Nephron (organoid): ENCODE results near the gene ESR1.

ENCODE experiments used
- H3K27ac Mint-ChIP-seq, 3 experiments: 2 replicates each; pipeline ENCODE4 v1.8.0; 2020; ENCODE audit warnings: mixed read lengths in 3 of 3, mild to moderate bottlenecking in 2 of 3, moderate library complexity in 1 of 3
- H3K27me3 Mint-ChIP-seq: 2 replicates; pipeline ENCODE4 v1.8.0; 2021; ENCODE audit warnings: low read depth, mild to moderate bottlenecking, moderate library complexity, mixed read lengths
- H3K36me3 Mint-ChIP-seq: 2 replicates; pipeline ENCODE4 v1.8.0; 2020; ENCODE audit warnings: low read depth, mixed read lengths
- H3K4me1 Mint-ChIP-seq: 2 replicates; pipeline ENCODE4 v1.8.0; 2020; ENCODE audit warnings: mixed read lengths
- H3K4me3 Mint-ChIP-seq, 3 experiments: 2 replicates each; pipeline ENCODE4 v1.8.0; 2020; ENCODE audit warnings: mild to moderate bottlenecking in 3 of 3, mixed read lengths in 3 of 3, moderate library complexity in 2 of 3
- H3K9me3 Mint-ChIP-seq: 2 replicates; pipeline ENCODE4 v1.8.0; 2020; ENCODE audit warnings: mixed read lengths
- TF ChIP-seq, protein P1 (sequence below), 3 experiments: fragments of 200-600 bp; sonication (generic); IDR thresholded peaks; one replicate each; pipeline ENCODE4 v1.5.0; 2021; ENCODE audit warnings: antibody characterized with exemption in 3 of 3; ENCODE audit not compliant: unreplicated experiment in 3 of 3

ESR1 gene

DNA sequence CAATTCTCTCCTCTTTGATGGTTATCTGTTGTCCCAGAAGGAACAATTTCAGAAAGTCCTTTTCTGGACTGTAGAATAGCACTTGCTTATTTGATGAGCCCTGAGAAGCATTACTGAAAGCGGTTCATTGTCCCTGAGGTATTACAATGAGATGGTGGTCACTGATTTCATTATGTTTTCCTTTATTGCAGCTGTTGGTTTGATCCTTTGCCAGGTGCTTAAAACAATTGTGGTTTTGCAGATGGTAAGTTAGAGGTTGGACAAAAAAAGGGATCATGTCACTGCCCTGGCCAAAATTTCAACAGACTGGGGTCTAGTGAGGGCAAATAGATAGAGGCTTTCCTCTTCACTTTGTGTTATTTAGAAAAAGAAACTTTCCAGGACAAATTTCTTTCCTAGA, 61.9 kb downstream of the ESR1 start:
- H3K36me3 Mint-ChIP-seq = no peaks in the 10 kb centered on the region
- H3K4me3 Mint-ChIP-seq = no peak overlapping the region
- TF ChIP-seq, protein P1, sequence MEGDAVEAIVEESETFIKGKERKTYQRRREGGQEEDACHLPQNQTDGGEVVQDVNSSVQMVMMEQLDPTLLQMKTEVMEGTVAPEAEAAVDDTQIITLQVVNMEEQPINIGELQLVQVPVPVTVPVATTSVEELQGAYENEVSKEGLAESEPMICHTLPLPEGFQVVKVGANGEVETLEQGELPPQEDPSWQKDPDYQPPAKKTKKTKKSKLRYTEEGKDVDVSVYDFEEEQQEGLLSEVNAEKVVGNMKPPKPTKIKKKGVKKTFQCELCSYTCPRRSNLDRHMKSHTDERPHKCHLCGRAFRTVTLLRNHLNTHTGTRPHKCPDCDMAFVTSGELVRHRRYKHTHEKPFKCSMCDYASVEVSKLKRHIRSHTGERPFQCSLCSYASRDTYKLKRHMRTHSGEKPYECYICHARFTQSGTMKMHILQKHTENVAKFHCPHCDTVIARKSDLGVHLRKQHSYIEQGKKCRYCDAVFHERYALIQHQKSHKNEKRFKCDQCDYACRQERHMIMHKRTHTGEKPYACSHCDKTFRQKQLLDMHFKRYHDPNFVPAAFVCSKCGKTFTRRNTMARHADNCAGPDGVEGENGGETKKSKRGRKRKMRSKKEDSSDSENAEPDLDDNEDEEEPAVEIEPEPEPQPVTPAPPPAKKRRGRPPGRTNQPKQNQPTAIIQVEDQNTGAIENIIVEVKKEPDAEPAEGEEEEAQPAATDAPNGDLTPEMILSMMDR (IDR thresholded peaks at IDR 0.05; ENCODE audit: unreplicated experiment in 3 of 3) = no peak
- peaks cover 4% of the 10 kb centered on the region for H3K27me3 Mint-ChIP-seq
- no peaks in the 10 kb centered on the region for H3K9me3 Mint-ChIP-seq
- H3K4me1 Mint-ChIP-seq = no peaks in the 10 kb centered on the region
- H3K27ac Mint-ChIP-seq = no peak overlapping the region

DNA sequence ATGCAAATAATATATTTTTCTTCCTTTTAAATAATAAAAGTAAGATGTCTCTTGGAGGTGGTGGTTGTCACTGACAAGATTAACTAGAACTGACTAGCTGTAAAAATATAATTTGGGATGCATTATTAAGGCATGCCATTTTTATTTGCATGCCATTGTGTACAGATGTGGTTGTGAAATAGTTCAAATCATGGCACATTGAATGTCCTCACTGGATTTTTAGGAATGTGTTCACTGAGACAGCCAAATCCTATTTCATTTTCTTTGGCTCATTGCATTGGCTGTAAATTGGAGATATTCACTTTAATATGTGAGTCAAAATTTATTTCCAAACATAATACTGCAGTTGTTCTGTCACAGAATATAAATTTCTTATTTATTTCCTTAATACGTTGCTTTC, 62.3 kb downstream of the ESR1 start:
- H3K9me3 Mint-ChIP-seq = no peaks in the 10 kb centered on the region
- H3K4me1 Mint-ChIP-seq = no peaks in the 10 kb centered on the region
- H3K36me3 Mint-ChIP-seq = no peaks in the 10 kb centered on the region
- TF ChIP-seq, protein P1 (IDR thresholded peaks at IDR 0.05; ENCODE audit: unreplicated experiment in 3 of 3) = no peak
- no peak overlapping the region for H3K27ac Mint-ChIP-seq
- H3K27me3 Mint-ChIP-seq = peaks cover 4% of the 10 kb centered on the region
- no peak overlapping the region for H3K4me3 Mint-ChIP-seq

DNA sequence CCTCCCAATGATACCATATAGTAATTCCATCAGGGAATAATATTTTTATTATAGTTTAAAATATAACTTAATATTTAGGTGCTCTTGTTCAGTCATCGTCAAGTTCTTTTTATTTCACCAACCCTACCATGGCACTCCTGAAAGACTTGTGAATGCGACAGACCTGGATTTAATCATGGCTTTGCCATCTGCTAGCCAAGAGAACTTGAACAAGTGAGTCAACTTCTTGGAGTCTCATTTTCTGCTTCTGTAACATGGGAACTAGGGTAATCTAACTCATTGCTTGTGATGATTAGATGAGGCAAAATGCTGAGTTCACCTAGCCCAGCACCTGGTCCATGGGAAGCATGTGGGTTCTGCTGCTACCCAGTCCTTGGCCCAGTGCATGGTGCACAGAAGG, 62.9 kb downstream of the ESR1 start:
- Mint-ChIP-seq H3K4me1 (no peaks in the 10 kb centered on the region), H3K27me3 (peaks cover 4% of the 10 kb centered on the region), H3K27ac (no peak overlapping the region), H3K36me3 (no peaks in the 10 kb centered on the region), H3K9me3 (no peaks in the 10 kb centered on the region), H3K4me3 (no peak overlapping the region)
- TF ChIP-seq, protein P1 (IDR thresholded peaks at IDR 0.05; ENCODE audit: unreplicated experiment in 3 of 3) = no peak

DNA sequence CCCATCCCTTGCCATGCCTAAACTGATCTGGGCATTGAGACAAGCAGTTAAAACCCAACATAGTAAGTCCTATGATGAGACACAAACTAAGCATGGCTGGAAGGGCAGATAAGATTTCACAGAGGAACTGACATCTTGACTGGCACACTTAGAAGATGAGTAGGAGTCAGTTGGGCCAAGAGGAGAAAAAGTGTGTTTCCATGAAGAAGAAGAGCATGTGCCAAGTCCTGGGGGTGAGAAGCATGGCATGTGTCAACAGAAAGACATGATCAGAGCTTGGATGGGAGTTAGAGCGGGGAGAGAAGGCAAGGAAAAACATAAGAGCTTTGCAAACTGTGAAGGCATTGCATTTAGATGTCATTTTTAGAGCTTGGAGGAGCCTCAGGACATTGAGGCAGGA, 68.0 kb downstream of the ESR1 start:
- Mint-ChIP-seq H3K27ac (no peak overlapping the region), H3K9me3 (no peaks in the 10 kb centered on the region), H3K27me3 (no peaks in the 10 kb centered on the region), H3K36me3 (no peaks in the 10 kb centered on the region), H3K4me3 (no peak overlapping the region), H3K4me1 (no peaks in the 10 kb centered on the region)
- TF ChIP-seq, protein P1 (IDR thresholded peaks at IDR 0.05; ENCODE audit: unreplicated experiment in 3 of 3) = no peak

DNA sequence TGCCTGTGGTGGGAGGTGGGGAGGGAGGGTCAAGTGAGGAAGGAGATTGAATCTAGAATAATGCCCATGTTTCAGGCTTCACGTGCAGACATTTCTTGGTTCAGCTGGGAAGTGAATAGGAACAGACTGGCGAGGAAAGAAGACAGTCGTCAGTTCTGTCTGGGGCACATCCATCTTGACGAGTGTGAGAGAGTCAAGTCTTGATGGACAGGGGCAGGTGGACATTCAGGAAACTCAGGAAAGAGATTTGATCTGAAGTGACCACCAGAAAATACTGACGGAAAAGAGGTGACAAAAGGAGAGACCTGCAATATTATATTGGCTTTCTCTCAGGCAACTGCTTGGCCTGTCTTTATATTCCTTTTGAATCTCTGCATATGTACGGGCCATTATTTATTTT, 68.6 kb downstream of the ESR1 start:
- no peaks in the 10 kb centered on the region for H3K4me1 Mint-ChIP-seq
- TF ChIP-seq, protein P1 (IDR thresholded peaks at IDR 0.05; ENCODE audit: unreplicated experiment in 3 of 3) = no peak
- H3K27me3 Mint-ChIP-seq = no peaks in the 10 kb centered on the region
- H3K4me3 Mint-ChIP-seq = no peak overlapping the region
- H3K9me3 Mint-ChIP-seq = no peaks in the 10 kb centered on the region
- no peaks in the 10 kb centered on the region for H3K36me3 Mint-ChIP-seq
- no peak overlapping the region for H3K27ac Mint-ChIP-seq

DNA sequence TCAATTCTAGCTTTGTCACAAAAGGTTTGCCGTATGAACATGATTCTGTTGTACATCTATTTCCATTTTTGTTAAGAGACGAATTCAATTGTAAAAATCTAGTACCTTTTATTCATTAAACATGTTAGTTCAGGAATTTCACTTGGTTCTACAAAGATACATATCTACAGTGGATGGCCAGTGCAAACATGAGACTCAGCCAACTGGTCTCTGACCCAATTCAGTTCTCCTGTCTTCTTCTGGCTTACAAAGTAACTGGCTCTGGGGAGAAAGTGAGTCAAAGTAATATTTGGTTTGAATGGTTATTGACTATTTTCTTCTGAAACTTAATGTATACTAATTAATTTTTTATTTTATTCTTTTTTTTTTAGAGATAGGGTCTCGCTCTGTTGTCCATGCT, 70.0 kb downstream of the ESR1 start:
- Mint-ChIP-seq H3K9me3 (no peaks in the 10 kb centered on the region), H3K36me3 (no peaks in the 10 kb centered on the region), H3K27me3 (no peaks in the 10 kb centered on the region), H3K27ac (no peak overlapping the region), H3K4me1 (no peaks in the 10 kb centered on the region), H3K4me3 (no peak overlapping the region)
- TF ChIP-seq, protein P1 (IDR thresholded peaks at IDR 0.05; ENCODE audit: unreplicated experiment in 3 of 3) = no peak
